ENCODE measurements around the gene ARMC8.
A peak's percentile ranks its signal among the peaks of the same experiment; 100 is the strongest.

Gene ARMC8

DNA sequence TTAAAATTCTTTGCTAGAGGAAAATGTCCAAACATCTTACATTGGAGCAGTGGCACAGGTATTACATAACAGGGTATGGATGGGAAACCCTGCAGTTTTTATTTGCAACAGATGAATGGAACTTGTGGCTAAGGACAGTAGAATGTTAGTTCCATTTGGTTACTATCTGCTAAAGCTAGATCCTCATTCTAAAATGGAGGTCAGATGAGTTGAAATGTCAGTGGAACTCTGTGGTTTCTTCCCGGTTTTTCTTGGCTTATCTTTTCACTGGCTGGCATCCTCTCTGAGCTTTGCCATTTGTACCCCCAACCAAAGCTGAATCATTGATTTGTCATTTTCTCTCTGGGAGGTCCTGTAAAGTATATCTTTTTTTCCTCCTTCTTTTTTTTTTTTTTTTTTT is 68.9 kb downstream of the ARMC8 start:
- DNase-seq: no peak

GRCh38 chr3:138257986-138258385 is 70.9 kb downstream of the ARMC8 start:
- DNase-seq: no peak

- DNase-seq: no peak
Observed at GRCh38 chr3:138259126-138259525, 72.0 kb downstream of the ARMC8 start.

DNA sequence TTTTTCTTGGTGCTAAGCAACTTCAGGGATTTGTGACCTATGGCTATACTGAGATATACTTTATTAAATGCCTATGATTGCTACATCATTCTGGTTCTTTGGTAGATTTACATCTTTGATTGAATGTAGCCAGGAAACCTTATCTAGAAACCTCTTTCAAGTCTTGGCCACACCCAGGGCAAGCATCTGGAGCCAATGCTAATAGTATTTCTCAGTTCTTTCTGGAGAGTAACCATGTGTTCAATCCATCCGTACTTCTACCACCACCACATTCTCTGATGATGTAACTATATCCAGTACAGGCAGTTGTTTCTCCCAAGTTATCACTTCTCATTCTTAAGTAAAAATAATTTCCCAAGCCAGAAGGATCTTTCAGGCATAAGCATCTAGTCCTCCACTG is 73.5 kb downstream of the ARMC8 start:
- no peak for DNase-seq

GRCh38 chr3:138263104-138263503 is 76.0 kb downstream of the ARMC8 start:
- no peak for DNase-seq

GRCh38 chr3:138265745-138266144 is 78.6 kb downstream of the ARMC8 start:
- DNase-seq: no peak

- no peak for DNase-seq
Observed at GRCh38 chr3:138267083-138267482, 80.0 kb downstream of the ARMC8 start.

DNA sequence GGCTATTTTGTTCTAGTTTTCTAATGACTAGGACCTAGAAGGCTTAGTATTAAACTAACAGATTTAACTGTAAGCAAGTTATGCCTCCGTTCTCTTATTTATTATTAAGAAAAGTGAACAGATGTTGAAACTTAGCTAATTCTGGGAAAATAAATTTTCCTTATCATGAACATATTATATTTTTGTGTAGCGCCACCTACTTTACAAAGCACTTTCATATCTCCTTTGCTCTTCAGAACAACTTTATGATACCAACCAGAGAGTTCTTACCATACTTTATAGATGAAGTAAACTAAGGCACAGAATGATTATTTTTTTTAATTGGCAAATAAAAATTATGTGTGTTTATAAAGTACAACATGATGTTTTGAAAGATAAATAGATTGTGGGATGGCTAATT is 83.1 kb downstream of the ARMC8 start:
- DNase-seq: no peak

- DNase-seq: no peak
Observed at GRCh38 chr3:138271189-138271794, 84.2 kb downstream of the ARMC8 start.

DNA sequence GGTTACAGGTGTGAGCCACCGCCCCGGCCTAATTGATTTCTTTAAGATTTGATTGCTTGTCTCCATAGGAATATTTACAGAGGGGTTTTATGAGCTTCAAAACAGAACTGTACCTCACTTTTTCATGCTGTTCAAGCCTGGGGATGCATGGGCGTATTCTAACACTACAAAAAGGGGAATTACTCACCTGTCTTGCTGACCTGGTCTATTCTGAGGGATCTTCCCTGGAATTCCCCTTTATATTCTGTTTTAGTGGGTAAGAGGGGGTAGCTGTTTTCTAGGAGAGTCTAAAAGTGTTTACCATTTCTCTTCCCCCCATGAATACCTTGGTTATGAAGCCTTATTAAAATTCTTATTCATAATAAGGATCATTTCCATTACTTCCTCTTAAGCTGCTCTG is 94.5 kb downstream of the ARMC8 start:
- DNase-seq: no peak

DNA sequence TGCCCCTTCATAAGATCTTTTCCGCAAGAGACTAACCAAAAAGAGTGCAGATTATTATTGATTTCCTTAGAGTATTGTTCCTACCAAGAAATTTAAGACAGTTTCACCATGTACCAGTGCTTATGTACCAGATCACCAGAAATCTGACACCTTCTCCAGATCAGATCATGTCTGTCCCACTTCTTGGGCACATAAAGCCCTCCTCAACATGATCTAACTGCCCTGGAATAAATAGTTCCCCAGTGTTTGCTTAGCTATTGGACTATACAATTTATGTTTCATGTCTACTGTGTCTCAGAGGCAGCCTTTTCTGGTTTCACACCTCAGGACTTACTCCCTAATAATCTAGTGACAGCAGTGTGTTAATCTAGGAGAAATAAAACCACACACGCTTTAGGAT is 95.7 kb downstream of the ARMC8 start:
- no peak for DNase-seq

DNA sequence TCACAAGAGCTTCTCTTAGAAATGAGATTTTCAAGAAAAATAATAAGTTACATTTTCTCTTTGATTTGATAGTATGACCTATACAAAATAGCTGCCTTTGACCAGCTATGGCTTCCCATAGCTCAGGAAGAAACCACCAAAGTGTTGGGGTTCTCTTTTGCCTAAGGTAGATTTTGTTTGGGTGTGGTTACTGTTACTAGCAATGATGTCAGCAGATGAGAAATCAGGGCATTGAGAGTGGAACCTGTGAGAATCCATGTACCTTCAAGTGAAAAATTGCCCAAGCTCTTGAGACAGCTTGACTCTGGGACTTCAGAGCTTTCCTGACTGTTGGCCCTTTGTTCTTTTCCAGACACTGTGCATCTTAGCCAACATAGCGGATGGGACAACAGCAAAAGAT is 97.0 kb downstream of the ARMC8 start:
- DNase-seq: no peak

- no peak for DNase-seq
Observed at GRCh38 chr3:138284957-138285477, 97.9 kb downstream of the ARMC8 start.

DNA sequence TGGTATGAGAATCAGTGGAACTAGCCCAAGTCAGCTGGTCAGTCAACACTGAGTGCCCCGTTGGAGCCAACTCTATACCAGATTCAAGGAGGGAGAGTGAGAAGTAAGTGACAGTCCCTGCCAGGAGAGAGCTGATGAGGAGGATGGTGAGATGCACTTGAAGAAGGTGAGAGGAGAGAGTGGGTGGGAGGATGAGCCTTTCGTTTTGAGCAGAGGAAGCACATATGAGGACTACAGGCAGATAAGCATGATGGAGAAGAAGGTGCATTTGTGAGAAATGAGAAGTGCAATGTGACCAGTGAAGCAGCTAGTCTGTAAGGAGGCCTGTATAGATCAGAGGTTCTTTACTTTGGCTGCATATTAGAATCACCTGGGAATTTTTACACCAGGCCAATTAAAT is 102.2 kb downstream of the ARMC8 start:
- DNase-seq: no peak

DNA sequence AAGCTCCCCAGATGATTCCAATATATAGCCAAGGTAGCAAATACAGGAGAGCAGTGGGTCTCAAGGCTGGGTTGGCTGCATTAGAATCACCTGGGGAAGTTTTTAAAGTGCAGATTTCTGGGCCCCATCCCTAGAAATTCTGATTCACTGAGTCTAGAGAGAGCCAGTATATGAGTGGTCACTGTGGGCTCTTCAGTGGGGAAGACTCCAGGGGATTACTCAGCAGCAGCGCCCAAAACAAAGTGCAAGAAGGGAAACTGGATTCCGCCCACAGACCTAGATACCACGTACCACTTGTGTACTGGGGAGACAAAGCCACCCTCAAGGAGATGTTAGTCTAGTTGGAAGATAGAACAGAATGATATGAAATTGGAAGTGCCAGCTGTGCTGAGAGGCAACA is 102.6 kb downstream of the ARMC8 start:
- peak in 1 of 2 donors; percentile 7 for DNase-seq

- peak; percentile 24 for DNase-seq
Observed at GRCh38 chr3:138296639-138297038, 109.5 kb downstream of the ARMC8 start.

DNA sequence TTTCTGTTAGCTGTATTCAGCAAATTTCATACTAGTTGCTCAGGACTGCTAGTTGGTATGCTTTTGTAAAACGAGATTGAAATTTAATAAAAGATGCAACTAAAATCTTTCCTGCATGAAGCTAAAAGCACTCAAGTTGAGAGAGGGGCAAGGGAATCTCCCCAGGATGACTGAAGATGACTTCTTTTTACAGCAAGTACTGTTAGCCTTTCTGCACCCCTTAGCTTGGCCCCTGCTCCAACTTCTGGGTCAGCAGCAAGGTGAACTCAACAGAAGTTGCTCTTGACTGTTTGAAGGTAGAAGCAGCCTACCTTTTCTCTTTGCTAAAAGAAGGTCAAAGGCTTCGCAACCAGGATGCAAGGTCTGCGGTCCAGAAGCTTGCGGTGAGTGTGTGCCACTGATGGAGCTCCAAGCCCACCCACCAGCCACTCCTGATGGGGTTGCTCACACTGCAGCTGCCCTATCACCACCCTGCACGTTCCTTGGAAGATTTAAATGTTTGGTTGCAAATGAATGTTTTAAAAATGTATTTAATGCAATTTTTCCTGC is 110.0 kb downstream of the ARMC8 start:
- peak in 1 of 2 donors; percentile 3 for DNase-seq

GRCh38 chr3:138297876-138298275 is 110.8 kb downstream of the ARMC8 start:
- no peak for DNase-seq

- no peak for DNase-seq
Observed at GRCh38 chr3:138300647-138301046, 113.5 kb downstream of the ARMC8 start.

DNA sequence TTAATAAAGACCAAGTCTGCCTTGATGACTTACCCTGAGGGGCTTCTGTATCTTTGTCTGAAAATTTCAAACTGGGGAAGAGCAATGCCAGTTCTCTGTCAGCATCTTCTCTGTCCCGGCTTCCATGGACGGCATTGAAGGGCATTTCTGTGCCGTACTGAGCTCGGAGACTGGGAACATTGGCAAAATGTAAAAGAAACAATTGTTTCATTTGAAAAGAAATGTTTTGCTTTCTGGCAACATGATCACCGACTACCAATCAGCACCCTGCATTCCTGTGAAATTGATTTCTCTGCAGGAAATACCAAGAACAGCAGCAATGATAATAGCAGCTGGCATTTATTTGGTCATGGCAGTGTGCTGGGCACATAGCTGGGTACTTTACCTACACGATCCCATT is 116.4 kb downstream of the ARMC8 start:
- DNase-seq: no peak

DNA sequence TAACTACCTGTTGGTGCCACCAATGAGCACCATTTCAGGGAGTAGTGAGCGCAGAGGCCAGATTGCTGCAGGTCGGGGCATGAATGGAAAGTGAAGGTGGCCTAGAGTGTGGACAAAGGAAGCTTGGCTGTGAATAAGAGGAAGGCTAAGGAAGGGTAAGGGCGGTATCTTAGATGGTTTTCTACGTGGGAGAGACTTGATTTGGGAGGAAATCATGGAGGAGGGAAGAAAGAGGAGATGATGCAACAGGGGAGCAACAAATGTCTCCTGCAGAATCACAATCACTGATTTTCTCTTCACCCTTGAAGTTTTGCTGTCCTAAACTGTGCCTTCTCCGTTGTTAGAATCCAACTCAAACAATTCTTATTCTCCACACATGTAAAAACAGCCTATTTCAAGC is 120.8 kb downstream of the ARMC8 start:
- no peak for DNase-seq

- DNase-seq: no peak
Observed at GRCh38 chr3:138308783-138309182, 121.7 kb downstream of the ARMC8 start.

GRCh38 chr3:138310494-138310893 is 123.4 kb downstream of the ARMC8 start:
- DNase-seq: no peak

GRCh38 chr3:138314751-138315150 is 127.7 kb downstream of the ARMC8 start:
- DNase-seq: no peak

DNA sequence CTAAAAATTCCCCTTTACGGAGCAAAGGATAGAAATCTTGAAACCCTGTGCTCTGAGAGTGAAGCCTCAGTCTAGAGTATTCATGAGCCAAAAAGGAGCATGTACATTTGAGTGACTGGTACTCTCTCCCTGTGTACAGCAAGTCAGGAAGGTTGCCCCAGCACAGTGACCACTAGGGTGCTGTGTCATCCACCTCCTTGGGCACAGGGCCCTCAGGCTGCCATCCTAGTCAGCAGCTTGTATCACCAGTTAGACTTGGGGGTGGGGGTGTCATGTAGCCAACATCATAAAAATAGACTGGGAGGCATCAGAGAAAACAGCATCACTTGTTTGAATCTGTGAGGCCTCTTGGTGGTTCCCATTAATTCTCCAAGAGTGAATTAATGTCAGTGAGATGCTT is 130.6 kb downstream of the ARMC8 start:
- DNase-seq: no peak
